Left kidney (tissue), 2 donors: ENCODE results near the gene BDH1. TPM values are rescaled to one million over a fixed set of nuclear protein-coding genes. Genes with fewer than 3 reads are reported as not detected.
"Not testable (repeated sequence)": the region's sequence is repeated elsewhere in the genome, so short reads cannot be mapped to it uniquely, and the experiment has no call there.

Experiments used
- DNase-seq: peaks from one replicate; pipeline ENCODE4 v3.0.0-alpha.2; 2013
- polyA plus RNA-seq: library from polyadenylated mRNA; unstranded; fragments of 120-200 nt; gene quantifications from one replicate; pipeline ENCODE4 v1.2.1, GENCODE V29; 2013; ENCODE audit not compliant: insufficient read length

The BDH1 gene
- polyA plus RNA-seq, 1 donor, result 52.2 TPM

DNA sequence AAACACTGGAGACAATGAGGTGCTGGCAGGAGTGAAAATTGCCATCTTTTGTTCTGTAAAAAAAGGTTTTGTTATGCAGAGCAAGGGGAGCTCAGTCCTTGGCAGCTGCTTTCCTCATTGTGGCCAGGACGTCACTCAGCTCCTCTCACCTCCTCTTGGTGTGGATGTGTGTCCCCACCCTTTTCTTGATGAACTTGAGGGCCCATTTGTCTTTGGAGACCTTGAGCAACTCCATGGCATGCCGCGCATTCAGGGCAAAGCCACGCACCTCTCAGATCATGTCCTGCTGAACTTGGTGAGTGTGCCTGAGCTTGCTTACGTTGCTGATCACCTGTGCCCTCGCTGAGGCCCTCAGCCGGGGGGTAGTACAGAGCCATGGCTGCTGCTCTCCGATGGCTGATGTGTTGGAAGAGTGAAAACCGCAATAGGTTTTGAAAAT lies 24.5 kb upstream of the BDH1 start:
- no peak for DNase-seq

DNA sequence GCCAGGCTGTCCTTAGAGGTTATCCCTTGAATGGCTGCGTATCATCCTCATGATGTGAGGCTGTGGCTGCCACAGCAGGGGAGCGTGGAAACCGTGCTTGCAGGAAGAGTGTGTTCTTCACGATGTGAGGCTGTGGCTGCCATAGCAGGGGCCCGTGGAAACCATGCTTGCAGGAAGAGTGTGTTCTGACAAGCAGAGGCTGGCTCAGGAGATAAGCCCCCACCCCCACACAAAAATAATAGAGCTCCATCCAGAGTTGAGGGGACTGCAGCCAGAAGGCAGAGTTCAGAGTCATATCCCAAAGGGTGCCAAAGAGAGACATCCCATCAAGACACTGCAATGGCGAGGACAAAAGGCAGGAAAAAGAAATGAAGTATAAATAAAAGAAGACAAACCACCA lies 22.6 kb upstream of the BDH1 start:
- no peak for DNase-seq

GRCh38 chr3:197577366-197578074 lies 21.8 kb upstream of the BDH1 start:
- DNase-seq, result no peak

DNA sequence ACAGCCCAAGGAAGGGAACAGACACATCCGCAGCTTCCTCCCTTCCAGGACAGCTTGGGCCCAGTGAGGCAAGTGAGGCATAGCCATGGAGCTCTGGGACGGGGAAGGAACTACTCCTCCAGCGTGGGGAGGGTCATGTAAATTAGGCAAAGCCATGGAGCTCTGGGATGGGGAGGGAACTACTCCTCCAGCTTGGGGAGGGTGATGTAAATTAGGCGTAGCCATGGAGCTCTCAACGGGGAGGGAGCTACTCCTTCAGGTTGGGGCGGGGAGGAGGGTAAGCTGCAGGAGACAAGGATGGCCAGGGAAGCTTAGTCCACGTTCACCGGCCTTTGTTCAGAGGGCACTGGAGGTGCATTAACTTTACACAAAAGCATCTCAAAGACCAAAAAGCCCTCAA lies 21.1 kb upstream of the BDH1 start:
- no peak for DNase-seq

DNA sequence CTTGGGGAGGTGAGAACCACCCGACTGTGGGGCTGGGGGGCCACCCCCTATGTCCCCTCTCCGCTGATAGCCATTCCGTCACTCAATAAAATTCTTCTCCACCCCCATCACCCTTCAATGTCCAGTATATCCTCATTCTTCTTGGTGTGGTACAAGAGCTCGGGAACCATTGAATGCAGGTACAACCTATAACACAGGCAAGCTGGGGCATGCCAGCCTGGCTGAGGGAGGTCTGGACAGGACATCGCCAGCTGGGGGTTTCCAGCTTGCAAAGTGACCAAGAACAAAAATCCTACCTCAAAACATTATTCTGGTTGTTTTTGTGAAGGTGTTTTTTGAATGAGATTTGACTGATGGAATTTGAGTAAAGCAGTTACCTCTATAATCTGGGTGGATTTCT lies 19.6 kb upstream of the BDH1 start:
- no peak for DNase-seq

- not testable (repeated sequence) for DNase-seq
Observed at GRCh38 chr3:197574396-197574991, 18.7 kb upstream of the BDH1 start.

GRCh38 chr3:197573048-197573767 lies 17.4 kb upstream of the BDH1 start:
- no peak for DNase-seq

DNA sequence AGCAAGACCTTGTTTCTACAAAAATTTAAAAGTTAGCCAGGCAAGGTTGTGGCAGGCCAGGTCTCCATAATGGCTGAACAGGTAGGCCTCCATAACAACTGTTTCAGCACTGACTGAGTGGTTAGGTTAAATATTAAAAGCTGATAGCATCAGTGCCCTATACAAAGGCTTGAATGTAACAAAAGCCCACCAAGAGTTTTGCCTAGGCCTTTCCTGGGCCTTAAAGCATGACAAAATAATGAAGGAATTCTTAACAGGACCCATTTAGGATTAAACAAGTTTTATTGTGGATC lies 16.1 kb upstream of the BDH1 start:
- DNase-seq, result not testable (repeated sequence)

DNA sequence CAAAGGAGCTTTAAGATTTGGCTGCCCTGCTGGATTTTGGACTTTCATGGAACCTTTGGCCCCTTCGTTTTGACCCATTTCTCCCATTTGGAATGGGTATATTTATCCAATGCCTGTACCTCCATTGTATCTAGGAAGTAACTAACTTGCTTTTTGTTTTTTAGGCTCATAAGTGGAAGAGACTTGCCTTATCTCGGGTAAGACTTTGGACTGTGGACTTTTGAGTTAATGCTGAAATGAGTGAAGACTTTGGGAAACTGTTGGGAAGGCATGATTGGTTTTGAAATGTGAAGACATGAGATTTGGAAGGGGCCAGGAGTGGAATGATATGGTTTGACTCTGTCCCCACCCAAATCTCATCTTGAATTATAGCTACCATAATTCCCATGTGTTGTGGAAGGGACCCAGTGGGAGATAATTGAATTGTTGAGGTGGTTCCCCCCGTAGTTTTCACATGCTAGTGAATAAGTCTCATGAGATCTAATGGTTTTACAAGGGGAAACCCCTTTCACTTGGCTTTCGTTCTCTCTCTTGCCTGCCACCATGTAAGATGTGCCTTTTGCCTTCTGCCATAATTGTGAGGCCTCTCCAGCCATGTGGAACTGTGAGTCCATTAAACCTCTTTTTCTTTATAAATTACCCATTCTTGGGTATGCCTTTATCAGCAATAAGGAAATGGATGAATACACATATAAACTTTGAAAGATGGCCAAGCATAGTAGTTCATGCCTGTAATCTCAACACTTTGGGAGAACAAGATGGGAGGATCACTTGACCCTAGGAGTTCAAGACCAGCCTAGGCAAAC lies 15.5 kb upstream of the BDH1 start:
- DNase-seq, result not testable (repeated sequence)

- DNase-seq, result not testable (repeated sequence)
Observed at GRCh38 chr3:197569433-197569832, 13.7 kb upstream of the BDH1 start.

GRCh38 chr3:197567904-197568681 lies 12.3 kb upstream of the BDH1 start:
- no peak for DNase-seq

- not testable (repeated sequence) for DNase-seq
Observed at GRCh38 chr3:197566155-197566554, 10.4 kb upstream of the BDH1 start.

DNA sequence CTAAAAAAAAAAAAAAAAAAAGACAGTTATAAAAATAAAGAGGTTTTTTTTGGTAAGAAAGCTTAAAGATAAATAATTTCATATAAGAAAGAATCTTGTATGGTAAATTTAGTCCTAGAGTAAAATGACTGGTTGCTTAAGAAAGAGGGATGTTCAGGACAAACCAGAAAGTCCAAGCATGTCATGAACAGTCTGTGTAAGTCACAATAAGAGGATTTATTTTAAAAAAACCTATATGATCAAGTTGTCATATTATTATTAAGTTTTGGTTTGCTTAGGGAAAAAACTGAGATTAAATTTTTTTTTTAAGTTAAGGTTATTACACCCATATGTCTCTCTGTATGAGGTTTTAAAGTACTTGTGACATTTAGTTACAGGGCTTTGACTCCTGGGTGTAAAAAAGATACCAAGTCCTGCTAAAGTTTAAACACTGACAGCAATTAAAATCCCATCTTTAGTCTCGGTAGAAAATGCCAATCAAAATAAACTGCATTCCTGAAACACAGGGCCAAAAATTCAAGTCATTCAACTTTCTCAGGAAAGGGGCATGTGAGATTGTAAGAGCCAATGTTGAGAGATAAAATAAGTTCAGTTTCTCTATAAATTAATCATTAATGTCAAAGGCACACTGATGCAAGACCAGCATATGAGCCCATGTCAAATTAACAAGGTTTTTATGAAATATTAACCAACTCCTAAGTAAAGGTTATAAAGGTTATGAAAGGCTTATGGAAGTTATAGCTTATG lies 8.5 kb upstream of the BDH1 start:
- DNase-seq, result no peak

GRCh38 chr3:197562398-197563251 lies 6.9 kb upstream of the BDH1 start:
- no peak for DNase-seq

GRCh38 chr3:197561926-197562325 lies 6.2 kb upstream of the BDH1 start:
- no peak for DNase-seq

DNA sequence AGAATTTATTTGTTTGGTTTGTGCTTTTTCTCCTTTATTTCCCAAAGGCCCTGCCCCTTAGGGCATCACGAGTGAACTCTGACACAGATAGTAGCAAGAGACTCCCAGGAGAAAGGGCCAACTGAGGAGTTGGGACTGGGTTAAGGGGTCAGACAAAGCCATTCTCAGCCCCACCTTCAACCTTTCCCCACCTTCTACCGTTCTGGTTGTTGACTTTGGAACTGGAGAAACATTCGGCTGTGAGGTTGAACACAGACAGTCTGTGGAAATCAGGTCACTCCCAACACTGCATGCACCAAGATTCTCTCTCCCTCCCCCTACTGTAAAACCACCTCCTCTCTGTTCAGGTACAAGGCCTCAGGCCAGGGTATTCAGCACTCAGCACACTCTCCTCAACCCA lies 3.9 kb upstream of the BDH1 start:
- no peak for DNase-seq

GRCh38 chr3:197554562-197555280 lies 1.0 kb downstream of the BDH1 start:
- DNase-seq, result peak; percentile 94

- no peak for DNase-seq
Observed at GRCh38 chr3:197554196-197554561, 1.6 kb downstream of the BDH1 start.

- DNase-seq, result no peak
Observed at GRCh38 chr3:197552198-197552597, 3.6 kb downstream of the BDH1 start.

DNA sequence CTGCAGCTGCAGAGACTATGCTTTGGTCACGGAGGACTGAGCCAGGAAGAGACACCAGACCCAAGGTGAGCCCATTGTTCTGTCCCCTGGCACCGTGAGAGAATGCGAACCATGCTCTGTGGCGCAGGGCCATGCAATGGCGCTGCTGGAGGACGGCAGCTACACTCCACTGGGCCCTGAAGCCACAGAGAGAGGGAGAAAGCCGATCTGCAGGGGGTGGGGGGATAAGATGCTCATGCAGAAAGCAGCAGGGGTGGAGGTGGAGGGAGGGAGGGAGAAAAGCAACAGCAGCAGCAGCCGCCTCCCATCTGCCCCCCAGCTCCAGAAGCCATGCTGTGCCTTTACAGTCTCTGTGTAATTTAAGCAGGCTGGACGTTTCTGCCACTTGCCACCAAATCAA lies 5.3 kb downstream of the BDH1 start:
- no peak for DNase-seq
